Liver (tissue), 9 donors: ENCODE data around the gene IQCC. TPM values are rescaled to one million over a fixed set of nuclear protein-coding genes. Genes with fewer than 3 reads are reported as not detected.

ENCODE experiments used
- DNase-seq: peaks from one replicate; pipeline ENCODE4 v3.0.0-alpha.2; 2017; ENCODE audit warnings: low spot score
- H3K27ac ChIP-seq, 2 donors: one replicate each; pipeline ENCODE4 v1.7.0; 2013; ENCODE audit warnings: inconsistent platforms in 2 of 2, low read length in 2 of 2, control low read depth in 1 of 2, low read depth in 1 of 2, mild to moderate bottlenecking in 1 of 2
- H3K27me3 ChIP-seq, 4 donors: one replicate each; pipeline versions ENCODE4 v1.6.1 to v1.7.0; 2013; ENCODE audit warnings: low read length in 3 of 4, inconsistent platforms in 1 of 4, mild to moderate bottlenecking in 1 of 4, moderate library complexity in 1 of 4; ENCODE audit not compliant: control insufficient read depth in 4 of 4, insufficient read depth in 4 of 4
- H3K36me3 ChIP-seq, 4 donors: one replicate each; pipeline versions ENCODE4 v1.6.1 to v1.7.0; 2013; ENCODE audit warnings: low read length in 3 of 4, mild to moderate bottlenecking in 3 of 4, low read depth in 1 of 4, moderate library complexity in 1 of 4; ENCODE audit not compliant: control insufficient read depth in 4 of 4, insufficient read depth in 3 of 4
- H3K4me1 ChIP-seq, 4 donors: one replicate each; pipeline versions ENCODE4 v1.6.1 to v1.7.0; 2013; ENCODE audit warnings: low read length in 3 of 4, mild to moderate bottlenecking in 3 of 4, moderate library complexity in 1 of 4; ENCODE audit not compliant: control insufficient read depth in 4 of 4, insufficient read depth in 4 of 4
- H3K4me3 ChIP-seq, 3 donors: one replicate each; pipeline versions ENCODE4 v1.6.1 to v1.7.0; 2013; ENCODE audit warnings: low read length in 3 of 3, control low read depth in 1 of 3, low read depth in 1 of 3, mild to moderate bottlenecking in 1 of 3
- H3K9ac ChIP-seq, 2 donors: one replicate each; pipeline ENCODE4 v1.7.0; 2013; ENCODE audit warnings: low read length in 2 of 2, mild to moderate bottlenecking in 2 of 2, moderate library complexity in 2 of 2, control low read depth in 1 of 2, low read depth in 1 of 2
- H3K9me3 ChIP-seq, 4 donors: one replicate each; pipeline versions ENCODE4 v1.6.1 to v1.7.0; 2013; ENCODE audit warnings: low read length in 3 of 4; ENCODE audit not compliant: control insufficient read depth in 4 of 4
- EGR1 ChIP-seq, 2 donors: IDR thresholded peaks; 2 replicates each; pipeline ENCODE4 v1.6.1; 2016 to 2018; ENCODE audit warnings: antibody characterized with exemption in 2 of 2, low read depth in 2 of 2
- FOXA1 ChIP-seq: IDR thresholded peaks from 2 replicates; pipeline ENCODE4 v1.6.1; 2016; ENCODE audit warnings: antibody characterized with exemption
- GABPA ChIP-seq, 2 donors: IDR thresholded peaks in 1 of 2; conservative IDR thresholded peaks in 1 of 2; 2 replicates each; pipeline ENCODE4 v1.6.1; 2016; ENCODE audit warnings: antibody characterized with exemption in 2 of 2, mild to moderate bottlenecking in 1 of 2, moderate library complexity in 1 of 2
- JUND ChIP-seq, 2 donors: IDR thresholded peaks; 2 replicates each; pipeline ENCODE4 v1.6.1; 2016; ENCODE audit warnings: antibody characterized with exemption in 2 of 2
- NR2F2 ChIP-seq: IDR thresholded peaks from 2 replicates; pipeline ENCODE4 v1.6.1; 2016; ENCODE audit warnings: antibody characterized with exemption
- RAD21 ChIP-seq, 2 donors: IDR thresholded peaks; 2 replicates each; pipeline ENCODE4 v1.6.1; 2016; ENCODE audit warnings: antibody characterized with exemption in 2 of 2, mild to moderate bottlenecking in 2 of 2
- REST ChIP-seq: IDR thresholded peaks from 2 replicates; pipeline ENCODE4 v1.6.1; 2016; ENCODE audit warnings: antibody characterized with exemption, mild to moderate bottlenecking
- RXRA ChIP-seq, 2 donors: IDR thresholded peaks; 2 replicates each; pipeline ENCODE4 v1.6.1; 2017 to 2018; ENCODE audit warnings: antibody characterized with exemption in 2 of 2, mild to moderate bottlenecking in 1 of 2
- TAF1 ChIP-seq: conservative IDR thresholded peaks from 2 replicates; pipeline ENCODE4 v1.6.1; 2016; ENCODE audit warnings: antibody characterized with exemption, mild to moderate bottlenecking
- YY1 ChIP-seq: IDR thresholded peaks from 2 replicates; pipeline ENCODE4 v1.6.1; 2016; ENCODE audit warnings: antibody characterized with exemption, mild to moderate bottlenecking
- ZBTB33 ChIP-seq: IDR thresholded peaks from 2 replicates; pipeline ENCODE4 v1.6.1; 2016; ENCODE audit warnings: antibody characterized with exemption
- whole genome bisulfite sequencing: extraction: QIAGEN DNeasy Blood & Tissue Kit; methylation state at CpG from one replicate; pipeline ENCODE4 v1.1.7; 2013; 5-methylcytosine and 5-hydroxymethylcytosine counted together
- polyA plus RNA-seq, 2 donors: library from polyadenylated mRNA; stranded (reverse) in 1 of 2; unstranded in 1 of 2; fragments of 200-250 nt in 1 of 2; fragments of >200 nt in 1 of 2; fragmentation: Nextera tagmentation in 1 of 2; extraction: Ambion mirVana in 1 of 2; gene quantifications; one replicate each; pipeline versions ENCODE4 v1.2.1 to v1.2.3, GENCODE V29; 2013 to 2015
- total RNA-seq, 2 donors: library from RNA; depleted of rRNA; stranded (reverse); fragments of >200 nt; gene quantifications; one replicate each; pipeline ENCODE4 v1.2.3, GENCODE V29; 2014
- TF ChIP-seq, protein P1 (sequence below): IDR thresholded peaks from 2 replicates; pipeline ENCODE4 v1.6.1; 2016; ENCODE audit warnings: antibody characterized with exemption
- TF ChIP-seq, protein P2 (sequence below): fragments of 150-350 bp; IDR thresholded peaks from 2 replicates; pipeline ENCODE4 v1.5.1; 2017; ENCODE audit warnings: improper control_type of control experiment, low read depth, low read length; ENCODE audit not compliant: missing input control
- donor health status: healthy.
- donor health status: healthy.
- donor health status: healthy.
- donor health status: healthy.
- donor health status: healthy.

IQCC gene
- total and polyA plus RNA-seq, 4 donors: 0.42 to 2.3 (median 0.61) TPM

DNA sequence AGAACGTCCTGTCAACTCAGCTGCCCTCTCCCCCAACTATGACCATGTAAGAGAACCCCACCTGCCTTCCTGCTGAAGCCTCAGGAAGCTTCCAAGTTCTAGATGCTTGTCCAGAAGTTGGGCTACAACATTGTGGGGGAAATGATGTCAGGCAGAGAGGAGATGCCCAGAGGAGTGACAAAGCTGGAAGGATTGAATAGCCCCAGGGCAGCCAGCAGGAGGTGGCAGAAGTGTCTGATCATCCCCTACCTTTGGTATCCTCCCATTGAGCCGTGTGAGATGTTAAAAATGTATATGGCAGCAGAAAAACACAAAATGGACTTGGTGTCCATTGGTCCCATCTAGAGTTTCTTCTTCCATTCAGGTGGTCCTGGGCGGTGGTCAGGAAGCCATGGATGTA, 23.3 kb downstream of the IQCC start:
- no peak for DNase-seq
- Histone ChIP-seq H3K4me1 (peaks cover 2 to 9% (median 8%) of the 10 kb centered on the region in 4 donors), H3K9ac (no peak overlapping the region), H3K27ac (no peak overlapping the region), H3K4me3 (no peak overlapping the region), H3K9me3 (no peaks in the 10 kb centered on the region), H3K27me3 (no peaks in the 10 kb centered on the region), H3K36me3 (peaks cover 9 to 62% (median 46%) of the 10 kb centered on the region in 4 donors)
- 83% methylated on average over 3 of the region's 3 CpGs for WGBS
- TF ChIP-seq, protein P1, sequence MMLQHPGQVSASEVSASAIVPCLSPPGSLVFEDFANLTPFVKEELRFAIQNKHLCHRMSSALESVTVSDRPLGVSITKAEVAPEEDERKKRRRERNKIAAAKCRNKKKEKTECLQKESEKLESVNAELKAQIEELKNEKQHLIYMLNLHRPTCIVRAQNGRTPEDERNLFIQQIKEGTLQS: no peak
- no peak for TF ChIP-seq EGR1 (IDR thresholded peaks at IDR 0.05; ENCODE audit: low read depth in 2 of 2)
- TF ChIP-seq ZBTB33: no peak
- TF ChIP-seq FOXA1: no peak
- TF ChIP-seq RXRA (IDR thresholded peaks at IDR 0.05): no peak
- no peak for TF ChIP-seq REST
- no peak for TF ChIP-seq NR2F2
- TF ChIP-seq, protein P2, sequence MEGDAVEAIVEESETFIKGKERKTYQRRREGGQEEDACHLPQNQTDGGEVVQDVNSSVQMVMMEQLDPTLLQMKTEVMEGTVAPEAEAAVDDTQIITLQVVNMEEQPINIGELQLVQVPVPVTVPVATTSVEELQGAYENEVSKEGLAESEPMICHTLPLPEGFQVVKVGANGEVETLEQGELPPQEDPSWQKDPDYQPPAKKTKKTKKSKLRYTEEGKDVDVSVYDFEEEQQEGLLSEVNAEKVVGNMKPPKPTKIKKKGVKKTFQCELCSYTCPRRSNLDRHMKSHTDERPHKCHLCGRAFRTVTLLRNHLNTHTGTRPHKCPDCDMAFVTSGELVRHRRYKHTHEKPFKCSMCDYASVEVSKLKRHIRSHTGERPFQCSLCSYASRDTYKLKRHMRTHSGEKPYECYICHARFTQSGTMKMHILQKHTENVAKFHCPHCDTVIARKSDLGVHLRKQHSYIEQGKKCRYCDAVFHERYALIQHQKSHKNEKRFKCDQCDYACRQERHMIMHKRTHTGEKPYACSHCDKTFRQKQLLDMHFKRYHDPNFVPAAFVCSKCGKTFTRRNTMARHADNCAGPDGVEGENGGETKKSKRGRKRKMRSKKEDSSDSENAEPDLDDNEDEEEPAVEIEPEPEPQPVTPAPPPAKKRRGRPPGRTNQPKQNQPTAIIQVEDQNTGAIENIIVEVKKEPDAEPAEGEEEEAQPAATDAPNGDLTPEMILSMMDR: no peak
- no peak for TF ChIP-seq GABPA (IDR thresholded peaks at IDR 0.05 in 1 of 2, conservative IDR thresholded peaks at IDR 0.05 in 1 of 2)
- TF ChIP-seq YY1: no peak
- TF ChIP-seq TAF1: no peak

- H3K27ac ChIP-seq: no peak overlapping the region
- no peaks in the 10 kb centered on the region for H3K27me3 ChIP-seq
- H3K9me3 ChIP-seq: no peaks in the 10 kb centered on the region
- no peak for DNase-seq
- H3K4me3 ChIP-seq: no peak overlapping the region
- peaks cover 5 to 56% (median 38%) of the 10 kb centered on the region in 4 donors for H3K36me3 ChIP-seq
- WGBS: 92% methylated on average over 5 of the region's 5 CpGs
- no peak overlapping the region for H3K9ac ChIP-seq
- TF ChIP-seq JUND (IDR thresholded peaks at IDR 0.05) (no peak), RAD21 (IDR thresholded peaks at IDR 0.05) (no peak)
- no peaks in the 10 kb centered on the region for H3K4me1 ChIP-seq
These were observed 26.5 kb downstream of the IQCC start for GRCh38 chr1:32231843-32232432.
